Measurements from ENCODE around the gene CXorf58. TPM values are rescaled to one million over a fixed set of nuclear protein-coding genes. Genes with fewer than 3 reads are reported as not detected.

CXorf58 gene
- polyA plus RNA-seq, 3 donors from 2014 or later: not detected

GRCh38 chrX:23911126-23911835 is 3.5 kb downstream of the CXorf58 start:
- Mint-ChIP-seq H3K4me1 (peaks cover 11 to 12% of the 10 kb centered on the region in 2 donors), H3K4me3 (no peak overlapping the region), H3K27ac (no peak overlapping the region), H3K27me3 (ENCODE audit: low read depth in 3 of 3) (peaks cover 0 to 4% (median 3%) of the 10 kb centered on the region in 3 donors), H3K36me3 (no peaks in the 10 kb centered on the region), H3K9me3 (no peaks in the 10 kb centered on the region)
- DNase-seq: no peak

DNA sequence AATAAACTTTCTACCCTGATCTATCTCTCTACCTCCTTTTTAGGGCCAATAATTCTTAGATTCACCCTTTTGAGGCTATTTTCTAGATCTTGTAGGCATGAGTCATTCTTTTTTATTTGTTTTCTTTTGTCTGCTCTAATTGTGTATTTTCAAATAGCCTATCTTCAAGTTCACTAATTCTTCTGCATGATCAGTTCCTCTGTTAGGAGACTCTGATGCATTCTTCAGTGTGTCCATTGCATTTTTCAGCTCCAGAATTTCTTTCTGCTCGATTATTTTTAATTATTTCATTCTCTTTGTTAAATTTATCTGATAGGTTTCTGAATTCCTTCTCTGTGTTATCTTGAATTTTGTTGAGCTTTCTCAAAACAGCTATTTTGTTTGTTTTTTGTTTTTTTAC is 11.3 kb downstream of the CXorf58 start:
- no peak overlapping the region for H3K4me3 Mint-ChIP-seq
- peaks cover 0 to 3% (median 0%) of the 10 kb centered on the region in 3 donors for H3K36me3 Mint-ChIP-seq
- H3K4me1 Mint-ChIP-seq: no peaks in the 10 kb centered on the region
- peaks cover 1 to 7% (median 3%) of the 10 kb centered on the region in 3 donors for H3K27me3 Mint-ChIP-seq (ENCODE audit: low read depth in 3 of 3)
- H3K9me3 Mint-ChIP-seq: no peaks in the 10 kb centered on the region
- no peak overlapping the region for H3K27ac Mint-ChIP-seq
- DNase-seq: no peak

DNA sequence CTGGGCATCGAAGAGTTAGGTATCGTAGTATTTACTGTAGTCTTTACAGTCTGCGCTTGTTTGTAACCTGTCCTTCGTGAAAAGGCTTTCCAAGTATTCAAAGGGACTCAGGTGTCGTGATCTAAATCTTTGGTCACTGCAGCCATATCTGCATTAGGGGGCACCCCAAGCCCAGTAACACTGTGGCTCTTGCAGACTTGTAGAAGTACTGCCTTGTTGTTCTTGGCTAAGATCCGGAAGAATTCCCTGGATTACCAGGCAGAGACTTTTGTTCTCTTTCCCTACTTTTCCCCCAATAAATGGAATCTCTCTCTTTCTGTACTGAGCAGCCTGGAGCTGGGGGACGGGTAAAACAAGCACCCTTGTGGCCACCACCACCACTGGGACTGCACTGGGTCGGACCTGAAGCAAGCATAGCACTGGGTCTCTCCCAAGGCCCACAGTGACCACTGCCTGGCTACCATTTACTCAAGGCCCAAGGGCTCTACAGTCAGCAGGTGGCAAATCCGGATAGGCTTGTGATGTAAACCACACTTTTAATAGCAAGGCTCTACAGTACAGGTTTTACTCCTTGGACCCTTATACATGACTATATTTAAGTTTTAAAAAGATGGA is 12.0 kb downstream of the CXorf58 start:
- H3K9me3 Mint-ChIP-seq: no peaks in the 10 kb centered on the region
- peaks cover 1 to 7% (median 3%) of the 10 kb centered on the region in 3 donors for H3K27me3 Mint-ChIP-seq (ENCODE audit: low read depth in 3 of 3)
- no peak overlapping the region for H3K4me3 Mint-ChIP-seq
- DNase-seq: no peak
- peaks cover 0 to 3% (median 0%) of the 10 kb centered on the region in 3 donors for H3K36me3 Mint-ChIP-seq
- no peak overlapping the region for H3K27ac Mint-ChIP-seq
- H3K4me1 Mint-ChIP-seq: no peaks in the 10 kb centered on the region

DNA sequence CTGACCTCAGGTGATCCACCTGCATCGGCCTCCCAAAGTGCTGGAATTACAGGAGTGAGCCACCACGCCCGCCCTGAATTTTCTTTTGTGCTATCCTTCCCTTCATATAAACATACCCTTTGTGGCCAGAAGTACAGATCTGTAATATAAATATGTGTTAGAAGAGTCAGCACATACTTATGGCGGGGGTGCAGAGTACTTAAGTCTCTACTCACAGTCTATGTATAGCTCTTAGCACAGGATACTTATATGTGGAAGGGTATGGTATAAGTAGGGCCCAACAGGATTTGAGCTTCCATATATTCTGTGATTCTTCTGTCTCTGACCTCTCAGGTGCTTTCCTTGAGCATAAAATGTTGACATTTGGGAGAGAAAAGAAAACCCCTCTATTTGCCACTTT is 18.2 kb downstream of the CXorf58 start:
- H3K27ac Mint-ChIP-seq: no peak overlapping the region
- H3K27me3 Mint-ChIP-seq (ENCODE audit: low read depth in 3 of 3): peaks cover 0 to 1% (median 0%) of the 10 kb centered on the region in 3 donors
- H3K36me3 Mint-ChIP-seq: no peaks in the 10 kb centered on the region
- H3K4me1 Mint-ChIP-seq: peaks cover 2 to 3% of the 10 kb centered on the region in 2 donors
- no peak overlapping the region for H3K4me3 Mint-ChIP-seq
- no peaks in the 10 kb centered on the region for H3K9me3 Mint-ChIP-seq
- DNase-seq: no peak

DNA sequence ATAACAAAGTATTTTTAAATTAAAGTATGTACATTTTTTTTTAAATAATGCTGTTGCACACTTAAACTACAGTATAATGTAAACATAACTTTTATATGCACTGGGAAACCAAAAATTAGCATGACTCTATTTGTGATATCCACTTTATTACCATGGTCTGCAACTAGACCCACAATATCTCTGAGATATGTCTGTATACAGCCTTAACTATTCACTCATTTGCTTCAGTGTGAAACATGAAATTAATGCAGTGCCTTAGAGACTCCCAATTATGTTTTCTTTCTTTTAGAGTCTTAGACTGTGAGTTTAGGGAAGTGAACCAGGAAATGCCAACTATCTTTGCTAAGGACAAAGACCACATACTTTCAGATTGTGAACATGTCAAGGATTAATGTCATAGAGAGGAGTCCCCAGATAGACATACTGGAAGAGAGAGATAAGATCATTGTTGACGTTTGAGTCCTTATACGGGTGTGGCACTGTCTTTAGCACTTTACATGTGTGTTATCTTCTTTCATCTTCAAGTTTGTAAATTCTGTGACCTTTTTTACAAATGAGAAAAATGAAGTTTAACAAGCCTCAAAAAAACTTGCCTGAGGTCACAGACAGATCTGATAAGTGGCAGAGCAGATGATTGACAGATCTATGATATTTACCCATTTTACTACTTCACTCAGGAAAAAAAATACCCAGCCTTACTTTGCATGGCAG is 23.2 kb downstream of the CXorf58 start:
- Mint-ChIP-seq H3K4me1 (peaks cover 15 to 16% of the 10 kb centered on the region in 2 donors), H3K4me3 (peak overlapping the region in 4 of 5 donors; percentile 24 to 46 (median 42)), H3K36me3 (no peaks in the 10 kb centered on the region), H3K9me3 (no peaks in the 10 kb centered on the region), H3K27ac (peak overlapping the region; percentile 50 to 89 (median 85)), H3K27me3 (ENCODE audit: low read depth in 3 of 3) (peaks cover 0 to 5% (median 2%) of the 10 kb centered on the region in 3 donors)
- DNase-seq: no peak

GRCh38 chrX:23932046-23932445 is 24.2 kb downstream of the CXorf58 start:
- Mint-ChIP-seq H3K4me3 (no peak overlapping the region), H3K4me1 (peaks cover 15 to 16% of the 10 kb centered on the region in 2 donors), H3K27me3 (ENCODE audit: low read depth in 3 of 3) (peaks cover 0 to 5% (median 2%) of the 10 kb centered on the region in 3 donors), H3K27ac (peak overlapping the region; percentile 30 to 86 (median 70)), H3K36me3 (no peaks in the 10 kb centered on the region), H3K9me3 (no peaks in the 10 kb centered on the region)
- no peak for DNase-seq

DNA sequence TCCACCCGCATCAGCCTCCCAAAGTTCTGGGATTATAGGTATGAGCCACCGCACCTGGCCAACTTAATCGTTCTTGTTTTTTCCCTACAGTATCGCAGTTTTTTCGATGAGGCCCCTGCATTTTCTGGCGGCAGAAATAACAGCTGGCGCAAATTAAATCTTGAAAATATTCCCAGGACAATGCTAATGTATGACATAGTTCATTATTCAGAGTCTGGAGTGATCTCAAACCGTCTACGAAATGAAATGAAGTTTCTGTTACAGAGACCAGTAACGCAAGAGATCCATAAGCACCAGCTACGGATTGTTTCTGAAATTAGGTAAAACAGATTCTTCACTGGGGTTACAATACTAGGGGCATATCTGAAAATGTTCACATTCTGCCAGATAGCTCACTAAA is 27.3 kb downstream of the CXorf58 start:
- DNase-seq: no peak
- H3K9me3 Mint-ChIP-seq: no peaks in the 10 kb centered on the region
- peaks cover 15 to 16% of the 10 kb centered on the region in 2 donors for H3K4me1 Mint-ChIP-seq
- H3K27me3 Mint-ChIP-seq (ENCODE audit: low read depth in 3 of 3): peaks cover 0 to 5% (median 2%) of the 10 kb centered on the region in 3 donors
- no peak overlapping the region for H3K4me3 Mint-ChIP-seq
- no peak overlapping the region for H3K27ac Mint-ChIP-seq
- no peaks in the 10 kb centered on the region for H3K36me3 Mint-ChIP-seq

- Mint-ChIP-seq H3K36me3 (no peaks in the 10 kb centered on the region), H3K4me1 (peaks cover 11 to 12% of the 10 kb centered on the region in 2 donors), H3K27me3 (ENCODE audit: low read depth in 3 of 3) (peaks cover 0 to 5% (median 2%) of the 10 kb centered on the region in 3 donors), H3K4me3 (no peak overlapping the region), H3K9me3 (no peaks in the 10 kb centered on the region), H3K27ac (no peak overlapping the region)
- no peak for DNase-seq
Observed at GRCh38 chrX:23936180-23936579, 28.4 kb downstream of the CXorf58 start.

DNA sequence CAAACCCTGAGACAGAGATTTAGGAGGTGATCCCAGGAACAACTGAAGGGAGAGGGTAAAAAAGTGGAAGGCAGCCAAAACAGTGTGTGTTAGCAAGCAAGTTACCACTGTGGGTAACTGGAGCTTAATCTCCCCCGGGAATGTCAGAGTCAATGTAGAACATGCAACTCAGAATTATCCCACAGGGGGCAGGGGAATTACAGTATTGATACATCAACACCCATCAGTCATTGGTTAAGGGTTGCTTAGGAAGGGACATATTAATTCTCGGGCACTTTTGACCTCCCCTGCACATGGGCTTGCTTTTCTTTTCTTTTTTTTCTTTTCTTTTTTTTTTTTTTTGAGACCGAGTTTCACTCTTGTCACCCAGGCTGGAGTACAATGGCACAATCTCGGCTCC is 29.3 kb downstream of the CXorf58 start:
- no peak overlapping the region for H3K4me3 Mint-ChIP-seq
- no peaks in the 10 kb centered on the region for H3K36me3 Mint-ChIP-seq
- H3K27me3 Mint-ChIP-seq (ENCODE audit: low read depth in 3 of 3): peaks cover 0 to 5% (median 0%) of the 10 kb centered on the region in 3 donors
- no peak overlapping the region for H3K27ac Mint-ChIP-seq
- H3K9me3 Mint-ChIP-seq: no peaks in the 10 kb centered on the region
- DNase-seq: no peak
- peaks cover 2 to 3% of the 10 kb centered on the region in 2 donors for H3K4me1 Mint-ChIP-seq

DNA sequence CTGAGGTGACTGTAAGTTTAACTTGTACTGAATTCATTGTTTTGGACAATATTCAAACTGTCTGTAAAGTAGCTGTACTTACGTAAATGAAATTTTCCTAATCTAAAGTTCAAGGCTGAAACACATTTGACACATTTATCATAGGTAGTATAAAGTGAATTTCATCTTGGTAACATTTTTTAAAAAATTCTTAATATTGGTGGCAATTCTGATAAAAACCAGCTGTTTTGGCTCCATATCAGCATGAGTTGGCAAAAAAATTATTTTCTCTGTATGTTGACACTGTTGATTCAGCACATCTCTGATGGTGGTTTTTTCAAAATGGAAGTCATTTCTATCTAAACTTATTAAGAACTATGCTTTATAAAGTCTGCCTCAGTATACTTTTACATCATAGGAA is 30.9 kb downstream of the CXorf58 start:
- no peaks in the 10 kb centered on the region for H3K4me1 Mint-ChIP-seq
- H3K9me3 Mint-ChIP-seq: no peaks in the 10 kb centered on the region
- peaks cover 0 to 2% (median 0%) of the 10 kb centered on the region in 3 donors for H3K27me3 Mint-ChIP-seq (ENCODE audit: low read depth in 3 of 3)
- H3K27ac Mint-ChIP-seq: no peak overlapping the region
- H3K36me3 Mint-ChIP-seq: no peaks in the 10 kb centered on the region
- no peak for DNase-seq
- no peak overlapping the region for H3K4me3 Mint-ChIP-seq

- no peak overlapping the region for H3K27ac Mint-ChIP-seq
- H3K36me3 Mint-ChIP-seq: no peaks in the 10 kb centered on the region
- DNase-seq: no peak
- H3K9me3 Mint-ChIP-seq: no peaks in the 10 kb centered on the region
- no peak overlapping the region for H3K4me3 Mint-ChIP-seq
- H3K27me3 Mint-ChIP-seq (ENCODE audit: low read depth in 3 of 3): peaks cover 0 to 4% (median 0%) of the 10 kb centered on the region in 3 donors
- no peaks in the 10 kb centered on the region for H3K4me1 Mint-ChIP-seq
Observed at GRCh38 chrX:23939203-23939602, 31.4 kb downstream of the CXorf58 start.

DNA sequence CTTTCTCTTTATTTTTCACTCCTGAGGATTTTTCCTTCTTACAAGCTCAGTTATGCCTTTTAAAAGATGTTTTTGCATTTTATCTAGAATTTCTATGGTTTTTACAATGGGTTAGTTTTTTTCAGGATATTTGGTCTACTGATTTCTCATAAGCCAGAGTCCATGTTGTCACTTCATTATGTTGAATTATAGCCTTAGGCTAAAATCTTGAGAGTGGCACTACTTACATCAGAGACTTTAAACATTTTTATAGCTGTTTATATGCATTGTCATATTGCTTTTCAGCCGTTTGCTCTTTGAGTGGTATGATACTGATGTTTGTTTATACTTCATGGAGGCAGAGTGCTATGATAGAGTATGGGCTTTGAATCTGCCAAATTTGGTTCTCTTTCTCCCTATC is 36.4 kb downstream of the CXorf58 start:
- Mint-ChIP-seq H3K4me1 (no peaks in the 10 kb centered on the region), H3K9me3 (no peaks in the 10 kb centered on the region), H3K27me3 (ENCODE audit: low read depth in 3 of 3) (peaks cover 0 to 4% (median 0%) of the 10 kb centered on the region in 3 donors), H3K4me3 (no peak overlapping the region), H3K27ac (no peak overlapping the region), H3K36me3 (peaks cover 0 to 4% (median 4%) of the 10 kb centered on the region in 3 donors)
- DNase-seq: no peak

- H3K27me3 Mint-ChIP-seq (ENCODE audit: low read depth in 3 of 3): peaks cover 0 to 4% (median 0%) of the 10 kb centered on the region in 3 donors
- H3K36me3 Mint-ChIP-seq: peaks cover 0 to 4% (median 4%) of the 10 kb centered on the region in 3 donors
- no peaks in the 10 kb centered on the region for H3K4me1 Mint-ChIP-seq
- H3K4me3 Mint-ChIP-seq: no peak overlapping the region
- no peak overlapping the region for H3K27ac Mint-ChIP-seq
- no peaks in the 10 kb centered on the region for H3K9me3 Mint-ChIP-seq
- DNase-seq: no peak
Observed at GRCh38 chrX:23945206-23945605, 37.4 kb downstream of the CXorf58 start.

GRCh38 chrX:23952391-23952790 is 44.6 kb downstream of the CXorf58 start:
- Mint-ChIP-seq H3K9me3 (no peaks in the 10 kb centered on the region), H3K4me3 (peak overlapping the region in 3 of 5 donors; percentile 77 to 82 (median 81)), H3K36me3 (no peaks in the 10 kb centered on the region), H3K4me1 (peaks cover 24 to 33% of the 10 kb centered on the region in 2 donors), H3K27me3 (ENCODE audit: low read depth in 3 of 3) (peaks cover 0 to 2% (median 0%) of the 10 kb centered on the region in 3 donors), H3K27ac (peak overlapping the region in 3 of 6 donors; percentile 74 to 92 (median 87))
- no peak for DNase-seq
